Glutamatergic neuron (in vitro differentiated cells): ENCODE measurements around the gene FECH. TPM values are rescaled to one million over a fixed set of nuclear protein-coding genes. Genes with fewer than 3 reads are reported as not detected.

ENCODE experiments used
- DNase-seq: peaks from one replicate; pipeline ENCODE4 v3.0.0; 2022
- H3K27ac Mint-ChIP-seq: one replicate; pipeline ENCODE4 v1.8.0; 2020; ENCODE audit warnings: mild to moderate bottlenecking, mixed read lengths, inconsistent platforms; ENCODE audit not compliant: unreplicated experiment
- H3K27me3 Mint-ChIP-seq: one replicate; pipeline ENCODE4 v1.8.0; 2020; ENCODE audit warnings: mild to moderate bottlenecking, moderate library complexity, mixed read lengths, inconsistent platforms; ENCODE audit not compliant: unreplicated experiment
- H3K36me3 Mint-ChIP-seq: one replicate; pipeline ENCODE4 v1.8.0; 2020; ENCODE audit warnings: mild to moderate bottlenecking, mixed read lengths, inconsistent platforms; ENCODE audit not compliant: unreplicated experiment
- H3K4me1 Mint-ChIP-seq: one replicate; pipeline ENCODE4 v1.8.0; 2020; ENCODE audit warnings: mild to moderate bottlenecking, low read depth, mixed read lengths, inconsistent platforms; ENCODE audit not compliant: unreplicated experiment
- H3K4me3 Mint-ChIP-seq: one replicate; pipeline ENCODE4 v1.8.0; 2020; ENCODE audit warnings: mild to moderate bottlenecking, mixed read lengths, inconsistent platforms; ENCODE audit not compliant: unreplicated experiment
- H3K9me3 Mint-ChIP-seq: one replicate; pipeline ENCODE4 v1.8.0; 2020; ENCODE audit warnings: mild to moderate bottlenecking, moderate library complexity, mixed read lengths, inconsistent platforms; ENCODE audit not compliant: unreplicated experiment
- total RNA-seq: library from RNA; stranded (reverse); fragmentation: NEBNext Ultra II Directional; extraction: Animal tissue kit (Norgen Biotek cat#: 25700); gene quantifications from one replicate; pipeline ENCODE4 v1.2.1, GENCODE V29; 2021; ENCODE audit not compliant: unreplicated experiment
- TF ChIP-seq, protein P1 (sequence below): fragments of 200-600 bp; sonication (generic); IDR thresholded peaks from one replicate; pipeline ENCODE4 v1.5.0; 2021; ENCODE audit not compliant: partially characterized antibody, unreplicated experiment

Gene FECH
- total RNA-seq, 1 donor from 2014 or later, result 16.5 TPM

DNA sequence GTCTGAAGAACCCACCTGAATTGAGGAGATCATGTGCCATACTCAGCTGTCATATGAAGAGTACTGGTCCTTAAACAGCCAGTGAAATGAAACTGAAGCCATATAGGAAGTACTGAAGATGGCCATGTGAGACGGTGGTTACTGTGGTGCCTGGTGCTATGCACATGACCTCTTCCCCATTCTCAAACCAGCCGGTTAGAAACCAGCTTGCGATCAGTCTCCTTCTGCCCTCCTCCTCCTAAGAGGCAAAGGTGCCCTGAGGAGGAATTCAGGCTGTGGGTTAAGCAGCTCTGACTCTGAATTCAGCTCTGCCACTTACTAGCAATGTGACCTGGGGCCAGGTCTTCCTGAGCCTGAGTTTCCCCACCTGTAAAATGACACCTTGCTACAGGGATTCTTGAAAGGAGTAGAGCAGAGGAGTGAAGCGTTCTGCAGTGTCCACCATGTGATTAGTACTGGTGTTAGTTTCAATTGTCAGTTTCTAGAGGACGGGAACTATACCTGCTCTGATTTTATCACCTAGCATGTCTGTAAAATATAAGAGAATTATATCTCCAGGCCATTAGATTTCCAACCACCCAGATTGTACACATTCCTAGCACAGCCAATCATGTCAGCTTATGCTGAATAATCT lies 5.1 kb downstream of the FECH start:
- no peaks in the 10 kb centered on the region for H3K36me3 Mint-ChIP-seq
- TF ChIP-seq, protein P1, sequence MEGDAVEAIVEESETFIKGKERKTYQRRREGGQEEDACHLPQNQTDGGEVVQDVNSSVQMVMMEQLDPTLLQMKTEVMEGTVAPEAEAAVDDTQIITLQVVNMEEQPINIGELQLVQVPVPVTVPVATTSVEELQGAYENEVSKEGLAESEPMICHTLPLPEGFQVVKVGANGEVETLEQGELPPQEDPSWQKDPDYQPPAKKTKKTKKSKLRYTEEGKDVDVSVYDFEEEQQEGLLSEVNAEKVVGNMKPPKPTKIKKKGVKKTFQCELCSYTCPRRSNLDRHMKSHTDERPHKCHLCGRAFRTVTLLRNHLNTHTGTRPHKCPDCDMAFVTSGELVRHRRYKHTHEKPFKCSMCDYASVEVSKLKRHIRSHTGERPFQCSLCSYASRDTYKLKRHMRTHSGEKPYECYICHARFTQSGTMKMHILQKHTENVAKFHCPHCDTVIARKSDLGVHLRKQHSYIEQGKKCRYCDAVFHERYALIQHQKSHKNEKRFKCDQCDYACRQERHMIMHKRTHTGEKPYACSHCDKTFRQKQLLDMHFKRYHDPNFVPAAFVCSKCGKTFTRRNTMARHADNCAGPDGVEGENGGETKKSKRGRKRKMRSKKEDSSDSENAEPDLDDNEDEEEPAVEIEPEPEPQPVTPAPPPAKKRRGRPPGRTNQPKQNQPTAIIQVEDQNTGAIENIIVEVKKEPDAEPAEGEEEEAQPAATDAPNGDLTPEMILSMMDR, result no peak
- no peak for DNase-seq

DNA sequence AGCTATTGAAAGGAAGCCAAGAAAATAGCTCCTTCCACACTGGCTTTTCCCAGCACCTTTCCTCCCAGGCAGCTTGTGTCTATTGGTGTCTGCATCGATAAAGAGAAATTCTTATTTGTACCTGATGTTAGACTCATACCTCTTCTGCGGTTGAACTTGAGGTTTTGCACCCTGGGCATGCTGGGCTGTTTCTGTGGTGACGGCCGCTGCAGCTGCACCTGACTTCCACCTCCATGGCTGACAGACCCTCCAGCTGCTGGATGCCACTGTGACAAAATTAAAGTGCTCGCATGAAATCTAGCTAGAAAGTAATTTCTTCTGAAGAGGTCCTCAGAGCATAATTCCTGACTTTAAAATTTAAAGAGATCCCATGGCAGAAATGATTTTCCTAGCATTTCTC lies 6.6 kb downstream of the FECH start:
- Mint-ChIP-seq H3K27ac (no peak overlapping the region), H3K27me3 (peaks cover 2% of the 10 kb centered on the region), H3K4me1 (peaks cover 4% of the 10 kb centered on the region), H3K4me3 (no peak overlapping the region), H3K9me3 (no peaks in the 10 kb centered on the region), H3K36me3 (no peaks in the 10 kb centered on the region)
- TF ChIP-seq, protein P1, result no peak
- no peak for DNase-seq

More for the DNA sequence above, 5.1 kb downstream of the FECH start:
- H3K4me3 Mint-ChIP-seq, result no peak overlapping the region
- H3K27me3 Mint-ChIP-seq, result peaks cover 6% of the 10 kb centered on the region
- H3K27ac Mint-ChIP-seq, result no peak overlapping the region
- H3K9me3 Mint-ChIP-seq, result no peaks in the 10 kb centered on the region
- H3K4me1 Mint-ChIP-seq, result peaks cover 9% of the 10 kb centered on the region

DNA sequence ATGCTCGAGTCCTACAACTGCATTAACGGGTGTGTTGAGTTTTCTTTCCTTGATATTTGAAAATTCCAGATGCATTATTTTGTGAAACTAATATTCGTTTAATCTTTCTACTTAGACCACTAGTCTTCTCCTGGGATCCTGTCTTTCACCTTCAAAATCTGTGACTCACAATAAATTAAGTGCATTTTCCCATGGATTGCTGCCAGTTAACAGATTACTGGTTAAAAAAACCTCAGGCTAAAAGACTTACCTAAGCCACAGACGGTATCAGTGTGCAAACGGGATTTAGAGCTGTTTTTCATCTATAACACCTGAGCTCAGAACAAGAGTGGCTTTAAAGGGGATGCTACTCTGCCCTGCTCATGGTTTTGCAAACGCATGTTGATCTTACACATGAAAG lies 10.2 kb downstream of the FECH start:
- Mint-ChIP-seq H3K9me3 (no peaks in the 10 kb centered on the region), H3K27ac (no peak overlapping the region), H3K27me3 (peaks cover 2% of the 10 kb centered on the region), H3K36me3 (no peaks in the 10 kb centered on the region), H3K4me3 (no peak overlapping the region), H3K4me1 (peaks cover 3% of the 10 kb centered on the region)
- TF ChIP-seq, protein P1, result no peak
- DNase-seq, result no peak

DNA sequence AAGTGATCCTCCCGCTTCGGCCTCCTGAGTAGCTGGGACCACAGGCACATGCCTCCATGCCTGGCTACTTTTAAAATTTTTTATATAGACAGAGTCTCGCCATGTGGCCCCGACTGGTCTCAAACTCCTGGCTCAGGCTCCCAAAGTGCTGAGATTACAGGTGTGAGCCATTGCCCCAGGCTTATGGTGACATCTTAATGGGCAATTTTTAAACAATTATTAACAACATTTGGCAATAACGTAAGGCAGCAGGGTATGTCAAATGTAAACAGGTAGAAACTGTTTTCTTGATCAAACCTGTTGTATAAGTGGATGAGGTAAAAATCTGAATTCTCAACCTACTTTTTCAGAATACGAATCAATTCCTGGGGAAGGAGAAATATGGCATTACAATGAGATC lies 11.0 kb downstream of the FECH start:
- DNase-seq, result no peak
- no peaks in the 10 kb centered on the region for H3K9me3 Mint-ChIP-seq
- H3K4me1 Mint-ChIP-seq, result peaks cover 3% of the 10 kb centered on the region
- peaks cover 2% of the 10 kb centered on the region for H3K27me3 Mint-ChIP-seq
- no peak overlapping the region for H3K27ac Mint-ChIP-seq
- H3K36me3 Mint-ChIP-seq, result no peaks in the 10 kb centered on the region
- TF ChIP-seq, protein P1, result no peak
- H3K4me3 Mint-ChIP-seq, result no peak overlapping the region

DNA sequence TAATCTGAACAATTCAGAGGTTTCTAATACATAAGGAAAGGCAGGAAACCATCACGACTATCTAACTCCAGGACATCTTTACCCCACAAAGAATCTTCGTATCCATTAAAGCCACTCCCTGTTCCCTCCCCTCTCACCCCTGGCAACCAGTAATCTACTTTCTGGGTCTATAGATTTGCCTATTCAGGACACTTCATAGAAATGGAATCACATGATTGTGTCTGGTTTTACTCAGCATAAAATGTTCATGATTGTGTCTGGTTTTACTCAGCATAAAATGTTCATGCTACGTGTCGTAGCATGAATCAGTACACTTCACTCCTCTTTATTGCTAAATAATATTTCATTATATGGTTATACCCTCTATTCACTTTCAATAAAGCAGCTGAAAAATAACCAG lies 11.6 kb downstream of the FECH start:
- DNase-seq, result no peak
- TF ChIP-seq, protein P1, result no peak
- Mint-ChIP-seq H3K27me3 (peaks cover 2% of the 10 kb centered on the region), H3K9me3 (no peaks in the 10 kb centered on the region), H3K27ac (no peak overlapping the region), H3K36me3 (no peaks in the 10 kb centered on the region), H3K4me3 (no peak overlapping the region), H3K4me1 (peaks cover 3% of the 10 kb centered on the region)
